HepG2 (cell line): Measurements from ENCODE around the gene SLC2A4. TPM values are rescaled to one million over a fixed set of nuclear protein-coding genes. Genes with fewer than 3 reads are reported as not detected.

Source experiments
- ATAC-seq: fragments of 200-7000 bp; cut with Tn5 transposase; 3 replicates; pipeline ENCODE4 v1.9.1; 2020; ENCODE audit warnings: mild to moderate bottlenecking, moderate library complexity
- BruUV-seq: library from RNA; stranded (reverse); fragments of 400-500 nt; replicated peaks from 2 replicates; lab custom pipeline; 2021; lab: Mats Ljungman, UMichigan
- CTCF ChIA-PET: fragments of 300-600 bp; formaldehyde crosslinking; extraction: SDS; loops from one replicate; lab custom pipeline; 2021; ENCODE audit warnings: low total read pairs, inconsistent platforms, low intra/inter-chr PET ratio; lab: Yijun Ruan, JAX
- POLR2A ChIA-PET: fragments of 350-600 bp; sonication (Branson Sonifier 250); formaldehyde crosslinking; loops from one replicate; lab custom pipeline; 2020; ENCODE audit warnings: antibody characterized with exemption, inconsistent platforms; lab: Yijun Ruan, JAX
- DNase-seq: peaks from one replicate; pipeline ENCODE4 v3.0.0-alpha.2; 2015; ENCODE audit warnings: low spot score
- FAIRE-seq: peaks from 3 replicates; lab custom pipeline; 2011; peaks lifted over from hg19 to GRCh38; lab: Jason Lieb, UNC
- H2AFZ ChIP-seq: one replicate; pipeline ENCODE4 v1.6.1; 2011; ENCODE audit warnings: low read length, inconsistent platforms
- H3K27ac ChIP-seq: fragments of 300-600 bp; 3 replicates; pipeline ENCODE4 v1.8.0; 2011; ENCODE audit warnings: mixed run types, mild to moderate bottlenecking, mixed read lengths, low read length, inconsistent platforms; ENCODE audit not compliant: insufficient read depth; ENCODE audit errors: extremely low read length
- H3K27me3 ChIP-seq, 2 experiments: fragments of 200-600 bp in 1 of 2; 2 replicates in 1 of 2; 3 replicates in 1 of 2; pipeline versions ENCODE4 v1.6.0 to v1.8.0; 2011; ENCODE audit warnings: low read length in 2 of 2, mild to moderate bottlenecking in 2 of 2, moderate library complexity in 2 of 2, inconsistent platforms in 1 of 2; ENCODE audit not compliant: insufficient read depth in 2 of 2, control insufficient read depth in 1 of 2
- H3K36me3 ChIP-seq, 2 experiments: fragments of 200-600 bp in 1 of 2; replicated peaks in 1 of 2; 2 replicates in 1 of 2; 3 replicates in 1 of 2; pipeline versions ENCODE4 v1.5.1 to v1.8.0; 2011; ENCODE audit warnings: low read length in 2 of 2, inconsistent platforms in 1 of 2; ENCODE audit not compliant: insufficient read depth in 2 of 2, control insufficient read depth in 1 of 2
- H3K4me1 ChIP-seq: 2 replicates; pipeline ENCODE4 v1.5.1; 2012; ENCODE audit warnings: low read length, inconsistent platforms; ENCODE audit not compliant: insufficient read depth
- H3K4me2 ChIP-seq: 2 replicates; pipeline ENCODE4 v1.6.0; 2011; ENCODE audit warnings: low read depth, low read length, inconsistent platforms
- H3K4me3 ChIP-seq, 3 experiments: fragments of 200-600 bp in 1 of 3; sonication (generic), shearing (Covaris generic) in 1 of 3; replicated peaks in 1 of 3; 2 replicates each; pipeline ENCODE4 v1.5.1; 2011 to 2016; ENCODE audit warnings: low read length in 3 of 3, inconsistent platforms in 2 of 3, low read depth in 2 of 3, mild to moderate bottlenecking in 2 of 3, control low read depth in 1 of 3, mixed read lengths in 1 of 3; ENCODE audit not compliant: insufficient read depth in 1 of 3
- H3K79me2 ChIP-seq: one replicate; pipeline ENCODE4 v1.6.1; 2011; ENCODE audit warnings: low read length, inconsistent platforms; ENCODE audit not compliant: insufficient read depth
- H3K9ac ChIP-seq: 2 replicates; pipeline ENCODE4 v1.6.0; 2011; ENCODE audit warnings: mild to moderate bottlenecking, low read depth, low read length, inconsistent platforms; ENCODE audit not compliant: insufficient read depth
- H3K9me3 ChIP-seq: 2 replicates; pipeline ENCODE4 v1.5.1; 2012; ENCODE audit warnings: mild to moderate bottlenecking, low read length
- H4K20me1 ChIP-seq: 2 replicates; pipeline ENCODE4 v1.6.0; 2011; ENCODE audit warnings: inconsistent platforms, mild to moderate bottlenecking, low read length, moderate library complexity; ENCODE audit not compliant: insufficient read depth
- GFI1 ChIP-seq: sonication (generic); formaldehyde crosslinking; IDR thresholded peaks from 2 replicates; pipeline ENCODE4 v1.5.0; 2020; ENCODE audit warnings: missing genetic modification reagents, mild to moderate bottlenecking, borderline replicate concordance
- GPN1 ChIP-seq: sonication (generic); formaldehyde crosslinking; IDR thresholded peaks from 2 replicates; pipeline ENCODE4 v1.5.1; 2020; ENCODE audit warnings: missing genetic modification reagents, borderline replicate concordance
- LCORL ChIP-seq, 2 experiments: fragments of 450-650 bp in 1 of 2; sonication (generic) in 1 of 2; formaldehyde crosslinking in 1 of 2; IDR thresholded peaks; 2 replicates each; pipeline versions ENCODE4 v1.5.0 to v1.6.1; 2017 to 2020; ENCODE audit warnings: antibody characterized with exemption in 1 of 2, missing genetic modification reagents in 1 of 2
- MIER3 ChIP-seq: IDR thresholded peaks from 2 replicates; pipeline ENCODE4 v1.6.1; 2016; ENCODE audit warnings: missing compliant biosample characterization, borderline replicate concordance
- PLRG1 ChIP-seq: fragments of 450-650 bp; conservative IDR thresholded peaks from 2 replicates; pipeline ENCODE4 v1.6.1; 2016
- RCOR2 ChIP-seq: IDR thresholded peaks from 2 replicates; pipeline ENCODE4 v1.6.1; 2016; ENCODE audit warnings: missing biosample characterization, missing genetic modification reagents
- SMYD3 ChIP-seq: sonication (generic); formaldehyde crosslinking; IDR thresholded peaks from 2 replicates; pipeline ENCODE4 v1.8.1; 2023; ENCODE audit warnings: mild to moderate bottlenecking, missing genetic modification reagents
- ZNF317 ChIP-seq: sonication (generic); formaldehyde crosslinking; IDR thresholded peaks from 2 replicates; pipeline ENCODE4 v1.5.0; 2020; ENCODE audit warnings: mild to moderate bottlenecking, missing genetic modification reagents
- ZNF510 ChIP-seq: sonication (generic); formaldehyde crosslinking; IDR thresholded peaks from 2 replicates; pipeline ENCODE4 v1.4.0; 2020; ENCODE audit warnings: low read depth, mild to moderate bottlenecking, missing genetic modification reagents
- WGBS: methylation state at CpG from one replicate; pipeline ENCODE4 v1.1.6; 2017; ENCODE audit warnings: low lambda C conversion rate; 5-methylcytosine and 5-hydroxymethylcytosine counted together
- in situ Hi-C: cut with HindIII; loops from 2 replicates; pipeline ENCODE4 v1.10.0; 2017; ENCODE audit warnings: low pct_unique_long_range_greater_than_20kb; ENCODE audit not compliant: extremely low pct_ligation_motif_present
- intact Hi-C: fragments of 100-400 bp; cut with micrococcal nuclease; formaldehyde crosslinking; loops from one replicate; pipeline ENCODE4 v1.10.0; 2022; ENCODE audit not compliant: unreplicated experiment
- polyA plus RNA-seq, 8 experiments: library from polyadenylated mRNA; depleted of rRNA in 3 of 8; stranded (reverse) in 7 of 8; unstranded in 1 of 8; fragments of >200 nt; fragmentation: Illumina TruSeq in 4 of 8; extraction: Trizol in 4 of 8; gene quantifications; 2 replicates each; pipeline versions ENCODE4 v1.2.1 to v1.2.3, GENCODE V29; 2011 to 2016; ENCODE audit warnings: low read depth in 4 of 8, missing spikeins in 1 of 8, mixed read lengths in 1 of 8; ENCODE audit not compliant: insufficient read depth in 1 of 8
- total RNA-seq, 5 experiments: library from RNA; depleted of rRNA; stranded (reverse); fragments of >200 nt; fragmentation: Illumina TruSeq; extraction: Trizol; gene quantifications; 2 replicates each; pipeline ENCODE4 v1.2.3, GENCODE V29; 2016; ENCODE audit warnings: low read depth in 1 of 5
- TF ChIP-seq, protein P1 (sequence below): sonication (generic); formaldehyde crosslinking; conservative IDR thresholded peaks from 2 replicates; pipeline ENCODE4 v1.8.0; 2022; ENCODE audit warnings: low read depth, missing genetic modification reagents
- TF ChIP-seq, protein P2 (sequence below): IDR thresholded peaks from 2 replicates; pipeline ENCODE4 v1.6.1; 2016; ENCODE audit warnings: low read depth, missing genetic modification reagents, missing compliant biosample characterization
- TF ChIP-seq, protein P3 (sequence below): sonication (generic); formaldehyde crosslinking; IDR thresholded peaks from 2 replicates; pipeline ENCODE4 v1.5.0; 2020; ENCODE audit warnings: missing genetic modification reagents
- TF ChIP-seq, protein P4 (sequence below): sonication (generic); formaldehyde crosslinking; IDR thresholded peaks from 2 replicates; pipeline ENCODE4 v1.4.0; 2020; ENCODE audit warnings: missing genetic modification reagents; ENCODE audit errors: not compliant biosample characterization

Gene SLC2A4
- total and polyA plus RNA-seq, 2 of the 13 experiments (the other 11 are each of a cell fraction or from before 2014, with no cell fraction given), result 4.9 to 5.8 TPM

DNA sequence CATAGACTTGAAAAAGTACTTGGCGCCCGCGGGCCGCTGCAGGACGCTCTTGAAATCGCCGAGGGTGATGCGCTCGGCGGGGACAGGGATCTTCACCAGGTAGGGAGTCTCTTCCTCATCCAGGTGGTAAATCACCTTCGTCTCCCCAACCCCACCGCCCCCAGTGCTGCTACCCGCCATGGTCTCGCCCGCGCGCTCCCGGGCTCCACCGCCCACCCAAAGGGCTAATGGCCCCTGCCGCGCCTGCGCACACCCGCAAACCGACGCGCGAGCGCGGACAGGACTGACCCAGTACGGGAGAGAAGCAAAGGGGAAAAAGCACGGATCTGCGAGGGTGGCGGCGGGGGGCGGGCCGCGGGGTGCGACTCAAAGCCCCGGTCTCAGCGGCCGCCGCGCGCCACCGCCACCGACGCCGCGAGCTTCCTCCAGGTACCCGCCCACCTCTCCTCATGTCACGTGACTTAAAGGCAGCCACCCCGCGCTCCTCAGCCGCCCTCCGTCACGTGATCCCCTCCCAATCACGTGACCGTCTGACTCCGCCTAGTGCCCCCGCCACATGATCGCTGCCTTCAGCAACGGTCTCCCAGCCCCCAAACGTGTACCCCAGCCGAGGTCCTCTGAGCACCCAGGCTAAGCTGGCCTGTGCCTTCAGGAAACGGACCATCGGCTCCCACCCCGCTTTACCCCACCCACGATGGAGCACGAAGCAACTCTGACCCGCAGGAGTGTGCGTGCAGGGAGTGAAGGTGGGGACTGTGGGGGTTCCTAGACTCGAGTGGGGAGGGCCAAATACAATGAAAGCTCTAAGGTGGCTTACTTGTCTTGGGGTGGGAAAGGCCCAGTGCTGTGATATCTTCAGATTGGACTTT is 47.2 kb upstream of the SLC2A4 start, which contains the start of gene DVL2:
Gene DVL2 (minus strand): TSS at position 435 of the 869 bp plus-strand sequence. CDS start 255 bp downstream, at position 180.
- Histone ChIP-seq H3K9ac (peak within 1 kb of the TSS; percentile 83), H3K27me3 (no peaks in the 10 kb centered on the region; a peak in 1 of 5 replicates), H3K27ac (peak within 1 kb of the TSS; percentile 79), H3K4me1 (peaks cover 53% of the 10 kb centered on the region), H3K79me2 (peaks cover 63% of the 10 kb centered on the region), H4K20me1 (peaks cover 13% of the 10 kb centered on the region; the same call in 1 of the 2 replicates), H3K36me3 (peaks cover 22 to 44% of the 10 kb centered on the region in 2 experiments), H3K4me3 (peak within 1 kb of the TSS; percentile 66 to 93 (median 89)), H2AFZ (no peak within 1 kb of the TSS), H3K9me3 (no peaks in the 10 kb centered on the region), H3K4me2 (peak within 1 kb of the TSS; percentile 92)
- peak; percentile 62 for ATAC-seq
- DNase-seq, result peak; percentile 88
- WGBS, result 2% methylated on average over 39 of the region's 72 CpGs
- POLR2A ChIA-PET, result interaction anchor here (0.7 to 8.9 kb wide), 21 partner anchors 8 to 222 kb away, joined by 3 to 140 read pairs (median 5); partner anchors contain the start of genes ACADVL, ASGR1, ASGR2 and CTDNEP1
- BruUV-seq, result TSS peak; percentile 45
- intact Hi-C loops, result loop anchor here (10.0 kb wide), 1 partner anchor 60 kb away; the partner anchor contains the start of gene ASGR1
- in situ Hi-C loops, result no loop called here
- CTCF ChIA-PET, result no interaction called here
- peak; percentile 84 for FAIRE-seq
- TF ChIP-seq ZNF317 (CRISPR knock-in tag), result no peak
- TF ChIP-seq, protein P1, sequence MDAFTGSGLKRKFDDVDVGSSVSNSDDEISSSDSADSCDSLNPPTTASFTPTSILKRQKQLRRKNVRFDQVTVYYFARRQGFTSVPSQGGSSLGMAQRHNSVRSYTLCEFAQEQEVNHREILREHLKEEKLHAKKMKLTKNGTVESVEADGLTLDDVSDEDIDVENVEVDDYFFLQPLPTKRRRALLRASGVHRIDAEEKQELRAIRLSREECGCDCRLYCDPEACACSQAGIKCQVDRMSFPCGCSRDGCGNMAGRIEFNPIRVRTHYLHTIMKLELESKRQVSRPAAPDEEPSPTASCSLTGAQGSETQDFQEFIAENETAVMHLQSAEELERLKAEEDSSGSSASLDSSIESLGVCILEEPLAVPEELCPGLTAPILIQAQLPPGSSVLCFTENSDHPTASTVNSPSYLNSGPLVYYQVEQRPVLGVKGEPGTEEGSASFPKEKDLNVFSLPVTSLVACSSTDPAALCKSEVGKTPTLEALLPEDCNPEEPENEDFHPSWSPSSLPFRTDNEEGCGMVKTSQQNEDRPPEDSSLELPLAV (CRISPR knock-in tag), result no peak
- no peak for TF ChIP-seq PLRG1
- TF ChIP-seq, protein P2, sequence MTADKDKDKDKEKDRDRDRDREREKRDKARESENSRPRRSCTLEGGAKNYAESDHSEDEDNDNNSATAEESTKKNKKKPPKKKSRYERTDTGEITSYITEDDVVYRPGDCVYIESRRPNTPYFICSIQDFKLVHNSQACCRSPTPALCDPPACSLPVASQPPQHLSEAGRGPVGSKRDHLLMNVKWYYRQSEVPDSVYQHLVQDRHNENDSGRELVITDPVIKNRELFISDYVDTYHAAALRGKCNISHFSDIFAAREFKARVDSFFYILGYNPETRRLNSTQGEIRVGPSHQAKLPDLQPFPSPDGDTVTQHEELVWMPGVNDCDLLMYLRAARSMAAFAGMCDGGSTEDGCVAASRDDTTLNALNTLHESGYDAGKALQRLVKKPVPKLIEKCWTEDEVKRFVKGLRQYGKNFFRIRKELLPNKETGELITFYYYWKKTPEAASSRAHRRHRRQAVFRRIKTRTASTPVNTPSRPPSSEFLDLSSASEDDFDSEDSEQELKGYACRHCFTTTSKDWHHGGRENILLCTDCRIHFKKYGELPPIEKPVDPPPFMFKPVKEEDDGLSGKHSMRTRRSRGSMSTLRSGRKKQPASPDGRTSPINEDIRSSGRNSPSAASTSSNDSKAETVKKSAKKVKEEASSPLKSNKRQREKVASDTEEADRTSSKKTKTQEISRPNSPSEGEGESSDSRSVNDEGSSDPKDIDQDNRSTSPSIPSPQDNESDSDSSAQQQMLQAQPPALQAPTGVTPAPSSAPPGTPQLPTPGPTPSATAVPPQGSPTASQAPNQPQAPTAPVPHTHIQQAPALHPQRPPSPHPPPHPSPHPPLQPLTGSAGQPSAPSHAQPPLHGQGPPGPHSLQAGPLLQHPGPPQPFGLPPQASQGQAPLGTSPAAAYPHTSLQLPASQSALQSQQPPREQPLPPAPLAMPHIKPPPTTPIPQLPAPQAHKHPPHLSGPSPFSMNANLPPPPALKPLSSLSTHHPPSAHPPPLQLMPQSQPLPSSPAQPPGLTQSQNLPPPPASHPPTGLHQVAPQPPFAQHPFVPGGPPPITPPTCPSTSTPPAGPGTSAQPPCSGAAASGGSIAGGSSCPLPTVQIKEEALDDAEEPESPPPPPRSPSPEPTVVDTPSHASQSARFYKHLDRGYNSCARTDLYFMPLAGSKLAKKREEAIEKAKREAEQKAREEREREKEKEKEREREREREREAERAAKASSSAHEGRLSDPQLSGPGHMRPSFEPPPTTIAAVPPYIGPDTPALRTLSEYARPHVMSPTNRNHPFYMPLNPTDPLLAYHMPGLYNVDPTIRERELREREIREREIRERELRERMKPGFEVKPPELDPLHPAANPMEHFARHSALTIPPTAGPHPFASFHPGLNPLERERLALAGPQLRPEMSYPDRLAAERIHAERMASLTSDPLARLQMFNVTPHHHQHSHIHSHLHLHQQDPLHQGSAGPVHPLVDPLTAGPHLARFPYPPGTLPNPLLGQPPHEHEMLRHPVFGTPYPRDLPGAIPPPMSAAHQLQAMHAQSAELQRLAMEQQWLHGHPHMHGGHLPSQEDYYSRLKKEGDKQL, result no peak
- TF ChIP-seq, protein P3, sequence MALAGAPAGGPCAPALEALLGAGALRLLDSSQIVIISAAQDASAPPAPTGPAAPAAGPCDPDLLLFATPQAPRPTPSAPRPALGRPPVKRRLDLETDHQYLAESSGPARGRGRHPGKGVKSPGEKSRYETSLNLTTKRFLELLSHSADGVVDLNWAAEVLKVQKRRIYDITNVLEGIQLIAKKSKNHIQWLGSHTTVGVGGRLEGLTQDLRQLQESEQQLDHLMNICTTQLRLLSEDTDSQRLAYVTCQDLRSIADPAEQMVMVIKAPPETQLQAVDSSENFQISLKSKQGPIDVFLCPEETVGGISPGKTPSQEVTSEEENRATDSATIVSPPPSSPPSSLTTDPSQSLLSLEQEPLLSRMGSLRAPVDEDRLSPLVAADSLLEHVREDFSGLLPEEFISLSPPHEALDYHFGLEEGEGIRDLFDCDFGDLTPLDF (CRISPR knock-in tag), result peak; percentile 89
- TF ChIP-seq RCOR2 (CRISPR knock-in tag), result no peak
- no peak for TF ChIP-seq SMYD3 (CRISPR knock-in tag)
- 0 out of 2 replicates have a peak, but pooled peaks have one; percentile 11 for TF ChIP-seq GFI1 (CRISPR knock-in tag)
- peak; percentile 52; the same call in 1 of the 2 replicates for TF ChIP-seq ZNF510 (CRISPR knock-in tag)
- TF ChIP-seq MIER3 (CRISPR knock-in tag), result peak; percentile 64; the same call in 1 of the 2 replicates
- TF ChIP-seq, protein P4, sequence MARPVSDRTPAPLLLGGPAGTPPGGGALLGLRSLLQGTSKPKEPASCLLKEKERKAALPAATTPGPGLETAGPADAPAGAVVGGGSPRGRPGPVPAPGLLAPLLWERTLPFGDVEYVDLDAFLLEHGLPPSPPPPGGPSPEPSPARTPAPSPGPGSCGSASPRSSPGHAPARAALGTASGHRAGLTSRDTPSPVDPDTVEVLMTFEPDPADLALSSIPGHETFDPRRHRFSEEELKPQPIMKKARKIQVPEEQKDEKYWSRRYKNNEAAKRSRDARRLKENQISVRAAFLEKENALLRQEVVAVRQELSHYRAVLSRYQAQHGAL (CRISPR knock-in tag), result peak; percentile 91
- no peak; the same call in 1 of the 2 replicates for TF ChIP-seq GPN1
- peak; percentile 91 for TF ChIP-seq LCORL (IDR thresholded peaks at IDR 0.05)
- TF ChIP-seq LCORL (CRISPR knock-in tag; IDR thresholded peaks at IDR 0.05), result no peak; the same call in 1 of the 2 replicates
